Activated T-helper 9 cell treated with anti-CD3 and anti-CD28 coated beads, Interleukin-2, amount 50 U/mL, for 16 hours (primary cell): ENCODE results near the gene TAOK3.
A peak's percentile ranks its signal among the peaks of the same experiment; 100 is the strongest.

Experiments
- DNase-seq: peaks from one replicate; pipeline ENCODE4 v3.0.0-alpha.2; 2020; ENCODE audit warnings: low read depth

Gene TAOK3

DNA sequence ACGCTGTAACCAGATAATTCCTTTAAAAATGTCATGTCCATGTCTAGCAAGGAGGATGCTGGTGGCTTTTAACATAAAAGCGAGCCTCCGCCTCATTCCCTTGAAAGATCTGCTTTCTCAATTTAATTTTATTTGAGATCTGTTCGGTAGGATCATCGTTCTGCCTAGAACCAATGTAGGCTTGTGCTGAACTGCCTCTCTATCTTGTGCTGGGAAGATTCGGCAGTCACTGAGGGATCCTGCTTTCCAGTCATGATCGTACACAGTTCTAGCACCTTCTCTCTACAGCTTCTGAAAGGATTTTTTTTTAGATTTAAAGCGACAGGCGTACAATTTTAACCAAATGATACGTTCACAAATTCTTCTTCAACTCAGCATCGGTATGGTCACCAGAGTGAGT lies 182.4 kb downstream of the TAOK3 start:
- no peak for DNase-seq

DNA sequence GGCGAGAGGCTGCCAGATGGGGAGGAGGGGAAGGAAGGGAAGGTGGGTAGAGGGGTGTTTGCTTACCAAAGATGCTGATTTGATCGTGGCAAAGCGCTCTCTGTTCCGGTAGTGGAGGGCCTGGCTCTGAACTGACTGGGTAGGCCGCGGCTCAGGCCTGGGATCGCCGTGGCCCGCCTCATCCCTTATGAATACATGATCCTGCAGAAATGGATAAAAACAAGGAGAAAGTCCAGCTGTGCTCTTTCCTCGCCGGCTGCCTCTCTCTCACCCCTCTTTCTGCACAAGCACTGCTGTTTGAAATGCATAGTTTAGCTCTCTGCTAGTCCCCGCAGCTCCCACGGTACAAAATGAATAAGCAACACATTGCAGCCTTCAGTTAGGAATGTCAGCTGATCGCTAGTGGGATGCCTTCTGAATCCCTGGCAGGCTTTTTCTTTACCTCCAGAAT lies 182.9 kb downstream of the TAOK3 start:
- no peak for DNase-seq

DNA sequence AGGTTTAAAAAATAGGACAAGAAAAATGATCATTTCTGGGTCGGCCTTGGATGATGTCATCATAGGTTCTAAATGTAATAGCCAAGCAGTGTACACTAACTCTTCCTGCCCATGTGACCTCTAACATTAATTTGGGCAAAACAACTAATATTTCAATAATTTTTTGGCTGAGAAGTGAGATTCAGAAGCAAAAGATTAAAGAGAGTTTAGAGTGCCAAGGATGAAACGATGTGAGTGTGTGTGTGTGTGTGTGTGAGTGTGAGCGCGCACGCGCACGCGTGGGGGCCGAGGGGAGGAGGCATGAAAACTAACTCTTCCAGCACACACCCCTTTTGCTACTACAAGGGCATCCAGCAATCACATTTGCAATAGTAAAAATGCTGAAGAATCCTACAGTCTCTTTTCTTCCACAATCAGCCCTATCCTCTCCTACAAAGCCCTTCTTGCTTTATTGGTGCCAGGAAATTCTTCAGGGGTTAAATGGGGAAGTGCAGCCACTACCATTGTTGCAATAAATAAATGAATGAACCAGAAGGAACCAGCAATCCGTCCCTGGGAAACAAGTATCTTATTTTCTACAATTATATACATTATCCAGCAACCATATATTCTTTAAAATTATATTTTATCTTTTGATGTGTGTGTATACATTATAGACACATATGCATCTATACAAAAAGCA lies 183.9 kb downstream of the TAOK3 start:
- no peak for DNase-seq

DNA sequence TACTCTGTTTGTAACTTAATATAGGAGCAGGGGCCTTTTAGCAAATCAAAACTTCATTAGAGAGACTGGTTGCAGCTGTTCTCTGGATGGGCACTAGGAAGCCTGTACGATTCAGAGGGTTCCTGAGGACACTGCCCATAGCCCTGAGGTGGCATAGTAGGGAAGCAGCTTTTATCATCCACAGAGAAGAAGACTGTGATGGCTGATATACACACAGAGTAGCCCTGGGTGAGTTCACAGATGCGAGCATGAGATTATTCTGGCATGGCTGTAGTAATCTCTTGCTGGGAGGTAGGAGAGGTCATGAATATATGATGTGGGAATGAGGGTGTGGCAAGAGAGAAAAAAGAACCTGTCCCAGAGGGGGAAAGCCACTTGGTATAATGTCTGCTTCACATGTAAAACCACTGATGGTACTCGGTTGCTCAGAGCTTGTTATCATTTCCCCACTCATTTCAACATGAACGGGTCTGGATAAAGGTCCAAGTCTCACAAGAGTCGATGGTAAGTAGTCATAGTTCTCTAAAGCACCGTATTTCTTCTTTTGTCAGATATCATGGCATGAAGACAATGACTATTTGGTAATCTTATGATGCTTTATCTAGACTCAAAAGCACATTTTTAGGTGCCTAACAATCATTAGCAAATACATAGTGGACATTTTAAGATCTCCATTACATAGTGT lies 184.8 kb downstream of the TAOK3 start:
- DNase-seq: no peak

DNA sequence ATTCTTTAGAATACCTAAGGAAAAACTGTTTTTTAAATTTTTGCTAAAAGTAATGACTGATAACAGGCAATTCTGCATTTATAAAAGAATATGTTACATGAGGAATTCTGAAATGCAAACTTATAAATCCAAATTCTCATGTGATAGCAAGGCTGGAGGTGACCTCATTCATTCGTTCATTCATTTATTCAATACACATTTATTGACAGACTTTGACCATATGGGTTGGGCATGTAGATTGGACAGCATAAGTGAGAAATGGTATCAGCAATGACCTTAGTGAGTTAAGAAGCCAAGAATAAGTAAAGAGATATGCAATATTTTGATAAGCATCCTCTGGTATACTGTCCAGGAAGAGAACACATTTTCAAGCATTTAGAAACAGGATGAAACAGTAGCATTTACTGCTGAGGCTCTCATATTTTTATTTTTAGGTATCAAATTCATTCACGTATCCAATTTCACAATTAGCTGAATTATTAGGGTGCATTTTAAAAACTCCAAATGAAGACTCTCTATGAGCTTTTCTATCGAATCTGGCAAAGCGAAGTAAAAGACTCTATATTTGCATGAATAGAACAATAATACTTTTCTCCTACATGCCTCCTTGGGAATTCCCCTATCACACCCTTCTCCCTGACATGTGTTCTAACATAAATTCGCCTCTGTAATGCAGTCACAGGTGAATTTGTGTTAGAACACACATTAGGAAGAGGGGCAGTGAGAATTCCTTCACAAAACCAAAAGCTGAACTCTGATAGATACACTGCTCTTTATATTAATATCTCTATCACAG lies 186.9 kb downstream of the TAOK3 start:
- no peak for DNase-seq

DNA sequence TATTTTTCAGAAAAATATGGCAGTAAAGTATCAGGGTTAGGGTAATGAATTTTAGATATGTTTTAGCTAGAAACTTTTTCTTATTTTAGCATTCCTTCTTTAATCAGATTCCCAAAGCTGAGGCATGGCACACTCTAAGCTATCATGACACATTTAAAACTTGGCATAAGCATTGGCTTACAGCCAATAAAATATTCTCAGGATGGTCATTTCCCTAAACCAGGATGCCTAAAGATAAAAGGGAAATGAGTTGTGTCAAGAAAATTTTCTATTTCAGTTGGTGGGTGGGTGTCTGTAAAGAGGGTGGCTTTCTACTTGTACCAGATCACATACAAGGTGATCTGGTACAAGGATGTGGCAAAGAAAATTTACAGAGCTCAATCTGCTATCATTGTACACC lies 189.0 kb downstream of the TAOK3 start:
- DNase-seq: no peak

DNA sequence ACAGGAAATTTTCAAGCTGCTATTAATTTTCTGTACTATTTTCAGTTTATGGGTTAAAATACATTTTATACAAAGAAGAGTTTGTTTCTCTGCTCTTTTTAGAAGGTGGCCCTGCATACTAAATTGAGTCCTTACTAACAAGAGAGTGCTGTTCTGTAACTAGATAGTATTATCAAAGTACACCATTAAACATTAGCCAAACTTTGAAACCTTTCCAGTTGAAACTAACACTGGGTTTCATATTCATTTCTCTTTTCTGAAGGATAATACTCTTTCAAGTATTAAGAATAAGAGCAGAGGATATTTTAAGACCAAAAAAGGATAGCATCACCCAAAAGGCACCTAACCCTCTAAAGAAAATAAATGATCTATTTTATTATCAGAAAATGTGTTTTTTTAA lies 189.6 kb downstream of the TAOK3 start:
- no peak for DNase-seq

DNA sequence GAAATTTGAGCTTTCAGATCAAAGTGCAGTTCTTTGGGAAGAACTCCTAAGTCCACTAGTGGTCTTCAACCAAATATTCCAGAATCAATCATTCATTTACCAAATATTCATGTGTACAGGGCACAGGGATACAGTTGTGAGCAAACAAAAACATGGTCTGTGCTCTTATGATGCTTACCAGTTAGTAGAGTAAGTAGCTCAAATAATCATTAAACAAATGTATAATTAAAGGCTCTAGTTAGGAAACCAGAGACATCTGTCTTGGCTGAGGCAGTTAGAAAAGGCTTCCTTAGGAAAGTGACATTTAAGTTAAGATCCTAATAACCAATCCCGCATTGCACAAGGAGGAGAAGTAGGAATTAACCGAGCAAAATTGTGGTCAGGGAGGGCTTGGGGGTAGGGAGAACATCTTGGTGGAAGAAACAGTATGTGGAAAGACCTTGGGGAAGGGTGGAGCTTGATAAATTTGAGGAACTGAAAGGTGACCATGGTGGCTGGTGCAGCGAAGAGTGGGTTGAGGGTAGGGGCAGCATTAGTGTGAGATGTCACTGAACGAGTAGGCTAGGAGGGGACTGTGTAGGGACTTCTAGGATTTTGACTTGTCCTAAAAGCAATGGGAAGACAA lies 196.8 kb downstream of the TAOK3 start:
- DNase-seq: no peak

DNA sequence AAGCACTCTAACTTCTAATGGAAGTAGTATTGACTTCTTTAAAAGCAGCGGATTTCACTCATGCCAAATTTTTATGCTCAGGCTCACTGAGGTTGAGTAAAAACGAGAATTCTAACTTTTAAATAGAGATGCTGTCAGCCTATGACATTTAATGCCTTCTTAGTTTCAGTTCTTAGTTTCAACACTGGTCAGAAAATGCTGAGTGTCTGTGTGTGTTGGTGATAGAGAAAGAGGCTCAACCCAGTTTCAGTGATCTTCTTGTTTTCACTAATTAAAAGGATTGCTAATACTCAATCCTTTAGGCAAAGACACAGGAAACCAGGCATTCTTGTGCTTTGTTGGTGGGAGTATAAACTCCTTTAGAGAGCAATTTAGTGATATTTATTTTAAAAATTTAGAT lies 205.8 kb downstream of the TAOK3 start:
- no peak for DNase-seq

DNA sequence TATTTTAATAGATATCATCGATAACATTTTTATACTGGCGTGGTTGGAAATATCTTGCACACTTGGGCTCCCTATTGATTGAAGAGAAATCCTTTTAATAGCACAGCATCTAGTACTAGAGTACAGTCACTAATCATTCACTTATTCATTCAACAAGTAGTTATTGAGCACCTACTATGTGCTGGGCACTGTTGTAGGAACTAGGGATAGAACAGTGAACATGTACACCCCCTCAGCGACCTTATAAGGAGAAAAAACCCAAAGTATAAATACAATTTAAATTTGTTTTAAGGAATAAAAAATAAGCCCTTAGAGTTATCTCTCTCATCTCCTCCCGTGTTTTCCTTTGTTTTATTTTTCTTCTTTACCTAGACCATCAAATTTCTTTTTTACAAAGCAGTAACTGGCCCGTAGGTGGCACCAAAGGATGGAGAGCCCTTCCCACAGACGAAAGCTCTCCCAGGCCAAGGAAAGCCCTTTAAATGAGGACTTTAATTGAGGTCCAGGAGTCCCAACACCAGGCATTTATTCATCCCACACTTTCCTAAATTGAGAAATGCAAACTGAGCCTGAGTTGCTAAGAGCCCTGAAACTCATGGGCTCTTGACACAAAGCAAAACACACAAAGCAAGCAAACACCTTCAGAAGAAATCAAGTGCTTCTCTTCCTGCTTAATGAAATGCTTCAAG lies 207.8 kb downstream of the TAOK3 start:
- no peak for DNase-seq

DNA sequence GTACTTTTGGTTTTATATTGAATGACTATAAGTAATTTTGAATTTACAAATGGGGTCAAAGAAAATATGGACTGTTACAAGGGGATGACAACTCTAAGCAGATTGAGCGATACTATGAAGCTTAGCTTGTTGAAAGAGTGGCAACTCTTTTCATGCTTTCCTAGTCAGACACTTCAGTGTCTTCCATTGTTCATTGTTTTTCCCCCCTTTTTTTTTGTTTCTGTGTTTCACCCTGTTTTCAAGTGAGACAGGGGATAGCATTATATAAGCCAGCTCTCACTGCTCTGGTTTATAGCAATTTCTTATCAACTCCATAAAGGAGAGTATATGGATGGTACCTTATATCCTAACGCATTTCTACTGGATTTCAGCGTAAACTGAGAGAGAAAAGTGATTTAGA lies 212.2 kb downstream of the TAOK3 start:
- DNase-seq: no peak

DNA sequence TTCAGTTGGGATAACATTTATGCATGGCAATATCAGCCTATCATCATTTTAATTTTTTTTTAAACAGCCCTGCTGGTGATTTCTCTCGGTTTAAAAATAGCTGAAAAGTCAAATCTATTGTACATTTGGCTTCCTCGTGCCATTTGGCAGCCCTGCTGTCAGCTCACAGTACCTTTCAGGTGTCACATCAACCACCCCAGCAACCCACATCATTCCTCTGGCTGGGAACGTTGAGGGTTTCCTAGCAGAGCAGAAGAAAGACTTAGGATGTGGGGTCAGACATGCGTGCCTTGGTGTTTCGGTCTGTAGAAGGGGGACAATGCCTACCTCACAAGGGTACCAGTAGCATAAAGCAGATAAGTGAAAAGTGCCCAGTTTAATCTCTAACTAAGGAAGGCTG lies 221.0 kb downstream of the TAOK3 start:
- no peak for DNase-seq

DNA sequence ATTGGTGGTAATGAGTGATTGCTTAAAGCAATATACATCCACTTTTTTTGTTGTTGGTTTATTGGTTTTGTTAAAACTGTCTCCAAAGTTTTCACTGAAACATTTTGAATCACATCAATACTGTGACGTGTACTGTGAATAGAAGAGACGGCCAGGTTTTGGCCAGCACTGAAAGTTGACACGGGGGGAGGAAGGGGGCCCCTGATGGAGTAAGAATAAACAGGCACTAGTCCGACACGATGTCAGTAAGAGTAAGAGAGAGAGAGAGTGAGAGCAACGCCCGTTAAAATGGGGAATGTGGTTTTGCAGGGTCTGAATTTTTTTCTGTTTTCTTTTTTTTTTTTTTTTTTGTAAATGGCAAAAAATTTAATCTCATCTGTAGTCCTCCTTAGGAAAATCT lies 222.1 kb downstream of the TAOK3 start:
- no peak for DNase-seq

DNA sequence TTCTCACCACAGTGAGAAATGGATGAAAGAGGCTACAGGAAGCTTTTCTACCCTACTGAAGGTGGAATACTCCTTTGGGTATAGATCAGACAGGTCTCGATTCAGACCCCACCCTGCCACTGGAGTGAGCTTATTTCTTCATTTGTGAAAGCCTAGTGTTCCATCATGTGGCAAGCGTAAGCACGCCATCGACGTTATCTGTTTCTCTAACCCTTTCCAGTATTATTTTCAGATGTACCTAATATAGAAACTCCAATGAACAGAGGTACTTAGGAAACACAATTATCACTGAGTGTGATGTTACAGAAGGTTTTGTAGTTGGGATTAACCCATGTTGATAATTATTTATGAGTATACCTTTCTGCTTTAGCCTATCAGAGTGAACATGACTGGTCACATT lies 224.4 kb downstream of the TAOK3 start:
- no peak for DNase-seq

DNA sequence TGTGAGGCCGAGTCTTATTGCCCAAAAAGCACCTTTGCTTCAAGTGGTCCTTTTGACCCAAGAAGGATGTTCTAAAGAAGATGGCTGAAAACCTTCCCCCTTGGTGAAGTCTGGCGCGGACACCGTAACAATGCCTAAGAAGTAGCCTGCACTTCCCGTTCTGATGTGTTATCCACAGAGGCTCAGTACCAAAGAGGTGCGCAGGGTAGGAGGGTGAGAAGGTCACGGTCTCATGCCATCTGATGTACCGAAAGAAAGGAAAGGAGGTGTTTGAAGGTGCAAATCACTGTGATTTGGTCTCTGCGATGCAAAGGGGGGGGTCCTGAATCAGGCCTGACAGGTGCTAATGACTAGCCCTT lies 226.9 kb downstream of the TAOK3 start:
- DNase-seq: no peak

DNA sequence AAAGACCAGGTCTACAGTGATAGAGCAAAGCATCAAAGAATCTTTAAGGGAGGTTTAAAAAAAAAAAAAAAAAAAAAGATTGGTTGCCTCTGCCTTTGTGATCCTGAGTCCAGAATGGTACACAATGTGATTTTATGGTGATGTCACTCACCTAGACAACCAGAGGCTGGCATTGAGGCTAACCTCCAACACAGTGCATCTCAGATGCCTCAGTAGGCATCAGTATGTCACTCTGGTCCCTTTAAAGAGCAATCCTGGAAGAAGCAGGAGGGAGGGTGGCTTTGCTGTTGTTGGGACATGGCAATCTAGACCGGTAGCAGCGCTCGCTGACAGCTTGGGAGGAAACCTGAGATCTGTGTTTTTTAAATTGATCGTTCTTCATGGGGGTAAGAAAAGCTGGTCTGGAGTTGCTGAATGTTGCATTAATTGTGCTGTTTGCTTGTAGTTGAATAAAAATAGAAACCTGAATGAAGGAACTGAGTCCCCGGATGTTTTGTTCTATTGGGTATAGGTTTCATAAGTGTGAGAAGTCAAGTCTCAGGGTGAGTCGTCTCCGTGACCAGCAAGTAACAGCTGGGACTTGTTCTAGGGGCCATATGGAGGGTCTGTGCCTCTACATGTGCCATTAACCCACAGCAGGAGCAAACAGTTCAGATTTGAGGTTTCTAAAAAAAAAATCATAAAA lies 227.5 kb downstream of the TAOK3 start:
- no peak for DNase-seq

DNA sequence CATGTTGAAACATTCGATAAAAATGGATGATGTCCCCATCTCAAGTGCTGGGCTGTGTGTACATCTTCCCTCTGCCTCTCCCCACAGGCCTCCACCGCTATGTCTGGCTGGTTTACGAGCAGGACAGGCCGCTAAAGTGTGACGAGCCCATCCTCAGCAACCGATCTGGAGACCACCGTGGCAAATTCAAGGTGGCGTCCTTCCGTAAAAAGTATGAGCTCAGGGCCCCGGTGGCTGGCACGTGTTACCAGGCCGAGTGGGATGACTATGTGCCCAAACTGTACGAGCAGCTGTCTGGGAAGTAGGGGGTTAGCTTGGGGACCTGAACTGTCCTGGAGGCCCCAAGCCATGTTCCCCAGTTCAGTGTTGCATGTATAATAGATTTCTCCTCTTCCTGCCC lies 228.2 kb downstream of the TAOK3 start:
- DNase-seq: no peak

DNA sequence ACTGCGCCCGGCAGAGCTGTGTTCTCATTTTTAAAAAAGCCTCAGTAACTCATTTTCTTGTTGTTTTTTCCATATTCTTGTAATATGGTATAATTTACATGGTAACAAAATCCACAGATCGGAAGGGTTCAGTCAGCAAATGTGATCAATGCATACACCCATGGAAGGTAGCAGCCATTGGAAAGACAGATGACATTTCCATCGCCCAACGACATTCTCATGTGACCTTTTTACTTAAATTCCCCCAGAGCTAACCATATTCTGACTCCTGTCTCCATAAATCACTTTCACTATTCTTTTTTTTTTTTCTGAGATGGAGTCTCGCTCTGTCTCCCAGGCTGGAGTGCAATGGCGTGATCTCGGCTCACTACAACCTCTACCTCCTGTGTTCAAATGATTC lies 231.9 kb downstream of the TAOK3 start:
- no peak for DNase-seq

DNA sequence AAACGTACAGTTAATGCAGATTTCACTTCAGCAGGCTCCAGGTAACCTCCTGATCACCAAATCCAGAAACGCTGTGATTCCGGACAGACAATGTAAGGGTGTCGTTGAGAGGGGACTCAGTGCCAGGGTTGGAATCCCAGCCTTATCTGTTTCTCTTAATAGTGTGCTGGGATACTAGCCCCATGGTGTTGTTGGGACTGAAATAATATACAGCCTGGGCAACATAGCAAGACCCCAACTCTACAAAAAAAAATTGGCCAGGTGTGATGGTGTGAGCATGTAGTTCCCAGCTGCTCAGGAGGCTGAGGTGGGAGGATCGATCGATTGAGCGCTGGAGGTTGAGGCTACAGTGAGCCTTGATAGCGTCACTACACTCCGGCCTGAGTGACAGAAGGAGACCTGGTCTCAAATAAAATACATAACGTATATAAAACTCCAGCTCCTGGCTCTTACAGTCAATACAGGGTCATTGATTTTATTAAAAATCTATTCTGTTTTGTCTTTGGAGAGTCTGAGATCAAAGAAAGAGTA lies 235.5 kb downstream of the TAOK3 start:
- no peak for DNase-seq

DNA sequence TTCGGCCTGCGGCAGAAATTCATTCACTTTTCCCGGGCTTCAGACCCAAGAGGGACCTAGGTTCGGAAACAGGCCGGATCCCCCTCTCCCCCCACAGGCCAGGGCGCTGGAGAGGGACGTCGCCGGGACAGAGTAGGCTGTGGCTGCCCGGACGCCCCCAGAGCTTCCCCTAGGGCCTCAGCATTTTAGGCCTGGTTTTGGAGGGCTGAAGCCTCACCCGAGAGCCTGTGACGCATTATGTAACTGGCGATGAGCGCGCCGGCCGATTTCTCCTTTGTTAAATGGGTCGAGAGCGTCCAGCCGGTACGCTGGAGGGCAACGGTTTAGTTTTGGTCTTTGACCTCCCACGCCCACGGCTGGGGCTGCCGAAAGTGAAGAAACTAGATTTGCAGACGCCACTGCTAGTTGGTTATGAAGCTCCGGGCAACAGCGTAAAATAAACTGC lies 236.1 kb downstream of the TAOK3 start:
- DNase-seq: peak; percentile 28
